NCI-H1092 (cell line): ENCODE results near the gene SH3RF1.
"Not testable (repeated sequence)": the region's sequence is repeated elsewhere in the genome, so short reads cannot be mapped to it uniquely, and the experiment has no call there.

Experiments
- DNase-seq: peaks from one replicate; lab custom pipeline; 2025; lab: John Stamatoyannopoulos, UW

The SH3RF1 gene

GRCh38 chr4:169270810-169271691, at the start of gene SH3RF1:
Gene SH3RF1, minus strand, starts transcription at chr4:169270956. Its CDS starts 1,744 bp downstream, at chr4:169269212.
- peak; percentile 75 for DNase-seq

GRCh38 chr4:169315530-169316343, 45.0 kb upstream of the SH3RF1 start:
- DNase-seq, result no peak

- DNase-seq, result peak; percentile 62
These were observed 44.1 kb upstream of the SH3RF1 start for GRCh38 chr4:169314906-169315305.

GRCh38 chr4:169313732-169314131, 43.0 kb upstream of the SH3RF1 start:
- DNase-seq, result no peak

- DNase-seq, result no peak
These were observed 42.1 kb upstream of the SH3RF1 start for GRCh38 chr4:169312690-169313422.

GRCh38 chr4:169311643-169312365, 41.0 kb upstream of the SH3RF1 start:
- DNase-seq, result peak; percentile 19

GRCh38 chr4:169309326-169309967, 38.7 kb upstream of the SH3RF1 start:
- no peak for DNase-seq

GRCh38 chr4:169307576-169307975, 36.8 kb upstream of the SH3RF1 start:
- no peak for DNase-seq

- DNase-seq, result no peak
These were observed 34.9 kb upstream of the SH3RF1 start for GRCh38 chr4:169305651-169306050.

GRCh38 chr4:169305173-169305572, 34.4 kb upstream of the SH3RF1 start:
- DNase-seq, result no peak

- no peak for DNase-seq
These were observed 25.1 kb upstream of the SH3RF1 start for GRCh38 chr4:169295822-169296221.

- DNase-seq, result no peak
These were observed 22.8 kb upstream of the SH3RF1 start for GRCh38 chr4:169293343-169294176.

- not testable (repeated sequence) for DNase-seq
These were observed 17.2 kb upstream of the SH3RF1 start for GRCh38 chr4:169287983-169288382.

GRCh38 chr4:169286562-169287301, 16.0 kb upstream of the SH3RF1 start:
- DNase-seq, result no peak

- no peak for DNase-seq
These were observed 12.4 kb upstream of the SH3RF1 start for GRCh38 chr4:169283114-169283509.

- DNase-seq, result no peak
These were observed 11.8 kb upstream of the SH3RF1 start for GRCh38 chr4:169282429-169283113.

GRCh38 chr4:169279108-169279507, 8.4 kb upstream of the SH3RF1 start:
- no peak for DNase-seq

GRCh38 chr4:169278624-169279023, 7.9 kb upstream of the SH3RF1 start:
- DNase-seq, result no peak

GRCh38 chr4:169277838-169278237, 7.1 kb upstream of the SH3RF1 start:
- DNase-seq, result not testable (repeated sequence)
